ENCODE results near the gene YAF2. TPM values are rescaled to one million over a fixed set of nuclear protein-coding genes. Genes with fewer than 3 reads are reported as not detected.

YAF2 gene
- total RNA-seq, 2 experiments from 2014 or later: 53.6 to 54.7 TPM

DNA sequence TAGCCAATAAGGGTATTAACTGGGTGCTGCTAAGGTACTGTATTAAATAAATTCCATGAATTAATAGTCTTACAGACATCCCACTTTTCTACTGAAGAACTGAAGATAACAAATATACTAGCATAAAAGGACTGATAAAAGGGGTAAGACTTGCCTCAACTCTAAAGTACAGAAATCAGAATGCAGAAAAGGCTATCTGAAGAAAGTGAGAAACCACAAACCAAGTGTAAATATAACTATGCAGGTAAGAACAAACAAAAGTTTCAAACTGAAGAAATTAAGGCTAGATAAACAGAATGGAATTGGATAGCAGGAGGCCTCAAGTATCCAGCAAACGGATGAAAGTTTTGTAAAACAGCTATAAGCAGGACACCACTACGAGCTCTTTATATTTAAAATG, 29.5 kb downstream of the YAF2 start:
- DNase-seq: no peak
- H3K4me1 ChIP-seq (ENCODE audit: insufficient read depth, low read length): no peaks in the 10 kb centered on the region
- Mint-ChIP-seq H3K4me3 (no peak overlapping the region), H3K9me3 (no peaks in the 10 kb centered on the region), H3K36me3 (ENCODE audit: low read depth) (peaks cover 54% of the 10 kb centered on the region), H3K27ac (no peak overlapping the region), H3K4me1 (ENCODE audit: low read depth) (no peaks in the 10 kb centered on the region), H3K27me3 (no peaks in the 10 kb centered on the region)
- POLR2A ChIA-PET: no interaction called here
- intact Hi-C loops (cut with DNase I, micrococcal nuclease): no loop called here
- peaks cover 18% of the 10 kb centered on the region for H3K36me3 ChIP-seq (ENCODE audit: insufficient read depth, low read length)
- no peak for ATAC-seq (ENCODE audit: poor library complexity)
- no peak overlapping the region for H3K27ac ChIP-seq (ENCODE audit: low read depth in 1 of 2, low read length in 2 of 2)
- no peak for TF ChIP-seq CTCF (IDR thresholded peaks at IDR 0.05)
- no peaks in the 10 kb centered on the region for H3K27me3 ChIP-seq (ENCODE audit: control insufficient read depth in 1 of 2, insufficient read depth in 2 of 2, low read length in 2 of 2)
- H3K4me3 ChIP-seq (ENCODE audit: low read length): no peak overlapping the region
- no peaks in the 10 kb centered on the region for H3K9me3 ChIP-seq (ENCODE audit: control insufficient read depth in 1 of 2, insufficient read depth in 1 of 2, low read length in 2 of 2)
- CTCF ChIA-PET: interaction anchor here (1.5 kb wide), 1 partner anchor 124 kb away, joined by 3 read pairs; no protein-coding TSS in a partner anchor

DNA sequence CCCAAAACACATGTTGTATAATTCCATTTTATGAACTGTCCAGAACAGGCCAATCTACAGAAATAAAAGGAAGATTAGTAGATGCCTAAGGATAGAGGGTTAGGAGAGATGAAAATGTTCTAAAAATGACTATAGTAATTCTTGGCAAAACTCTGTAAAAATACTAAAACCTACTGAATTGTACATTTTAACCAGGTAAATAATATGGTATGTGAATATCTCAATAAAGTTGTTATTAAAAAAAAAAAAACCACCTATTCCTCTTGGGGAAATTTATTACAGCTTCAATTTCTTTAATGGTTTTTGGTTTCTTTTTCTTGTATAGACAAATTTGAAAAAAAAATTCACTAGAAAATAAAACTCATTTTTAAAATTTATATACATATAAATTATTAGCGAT, 33.2 kb downstream of the YAF2 start:
- DNase-seq (no peak), ATAC-seq (ENCODE audit: poor library complexity) (no peak)
- intact Hi-C loops (cut with DNase I, micrococcal nuclease): no loop called here
- Mint-ChIP-seq H3K27me3 (no peaks in the 10 kb centered on the region), H3K4me3 (no peak overlapping the region), H3K36me3 (ENCODE audit: low read depth) (peaks cover 65% of the 10 kb centered on the region), H3K9me3 (no peaks in the 10 kb centered on the region), H3K27ac (no peak overlapping the region), H3K4me1 (ENCODE audit: low read depth) (peaks cover 8% of the 10 kb centered on the region)
- Histone ChIP-seq H3K36me3 (ENCODE audit: insufficient read depth, low read length) (peaks cover 18% of the 10 kb centered on the region), H3K4me1 (ENCODE audit: insufficient read depth, low read length) (no peaks in the 10 kb centered on the region), H3K4me3 (ENCODE audit: low read length) (no peak overlapping the region), H3K27me3 (ENCODE audit: control insufficient read depth in 1 of 2, insufficient read depth in 2 of 2, low read length in 2 of 2) (no peaks in the 10 kb centered on the region), H3K27ac (ENCODE audit: low read depth in 1 of 2, low read length in 2 of 2) (no peak overlapping the region), H3K9me3 (ENCODE audit: control insufficient read depth in 1 of 2, insufficient read depth in 1 of 2, low read length in 2 of 2) (no peaks in the 10 kb centered on the region)
- TF ChIP-seq CTCF (IDR thresholded peaks at IDR 0.05): no peak
- CTCF ChIA-PET: no interaction called here
- POLR2A ChIA-PET: no interaction called here

DNA sequence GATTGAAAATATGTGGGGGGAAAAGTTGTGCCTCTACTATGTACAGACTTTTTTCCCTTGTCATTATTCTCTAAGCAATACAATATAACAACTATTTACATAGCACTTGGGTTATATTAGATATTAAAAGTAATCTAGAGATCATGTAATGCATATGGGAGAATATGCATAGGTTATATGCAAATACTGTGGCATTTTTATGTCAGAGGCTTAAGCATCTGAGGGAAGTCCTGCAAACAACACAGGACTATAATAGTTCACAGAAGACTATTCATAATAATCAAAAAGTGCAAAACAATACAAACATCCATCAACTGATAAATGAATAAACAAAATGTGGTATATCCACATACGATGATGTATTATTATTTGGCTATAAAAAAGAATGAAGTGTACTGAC, 33.7 kb downstream of the YAF2 start:
- ATAC-seq (ENCODE audit: poor library complexity) (no peak), DNase-seq (no peak)
- Histone ChIP-seq H3K4me3 (ENCODE audit: low read length) (no peak overlapping the region), H3K9me3 (ENCODE audit: control insufficient read depth in 1 of 2, insufficient read depth in 1 of 2, low read length in 2 of 2) (no peaks in the 10 kb centered on the region), H3K4me1 (ENCODE audit: insufficient read depth, low read length) (no peaks in the 10 kb centered on the region), H3K27ac (ENCODE audit: low read depth in 1 of 2, low read length in 2 of 2) (no peak overlapping the region), H3K36me3 (ENCODE audit: insufficient read depth, low read length) (peaks cover 18% of the 10 kb centered on the region), H3K27me3 (ENCODE audit: control insufficient read depth in 1 of 2, insufficient read depth in 2 of 2, low read length in 2 of 2) (no peaks in the 10 kb centered on the region)
- no peak overlapping the region for H3K27ac Mint-ChIP-seq
- ChIA-PET POLR2A (no interaction called here), CTCF (no interaction called here)
- intact Hi-C loops (cut with DNase I, micrococcal nuclease): no loop called here
- H3K4me3 Mint-ChIP-seq: no peak overlapping the region
- H3K9me3 Mint-ChIP-seq: no peaks in the 10 kb centered on the region
- no peaks in the 10 kb centered on the region for H3K27me3 Mint-ChIP-seq
- H3K36me3 Mint-ChIP-seq (ENCODE audit: low read depth): peaks cover 64% of the 10 kb centered on the region
- peaks cover 8% of the 10 kb centered on the region for H3K4me1 Mint-ChIP-seq (ENCODE audit: low read depth)
- TF ChIP-seq CTCF (IDR thresholded peaks at IDR 0.05): no peak

Data from CD4-positive, alpha-beta T cell (primary cell).